HG03521 (cell line): ENCODE data around the gene EPN3.

Source experiments
- ATAC-seq: cut with Tn5 transposase; IDR thresholded peaks from one replicate; pipeline ENCODE4 v1.9.1; 2021; ENCODE audit warnings: mild to moderate bottlenecking, moderate library complexity; ENCODE audit not compliant: unreplicated experiment

EPN3 gene

DNA sequence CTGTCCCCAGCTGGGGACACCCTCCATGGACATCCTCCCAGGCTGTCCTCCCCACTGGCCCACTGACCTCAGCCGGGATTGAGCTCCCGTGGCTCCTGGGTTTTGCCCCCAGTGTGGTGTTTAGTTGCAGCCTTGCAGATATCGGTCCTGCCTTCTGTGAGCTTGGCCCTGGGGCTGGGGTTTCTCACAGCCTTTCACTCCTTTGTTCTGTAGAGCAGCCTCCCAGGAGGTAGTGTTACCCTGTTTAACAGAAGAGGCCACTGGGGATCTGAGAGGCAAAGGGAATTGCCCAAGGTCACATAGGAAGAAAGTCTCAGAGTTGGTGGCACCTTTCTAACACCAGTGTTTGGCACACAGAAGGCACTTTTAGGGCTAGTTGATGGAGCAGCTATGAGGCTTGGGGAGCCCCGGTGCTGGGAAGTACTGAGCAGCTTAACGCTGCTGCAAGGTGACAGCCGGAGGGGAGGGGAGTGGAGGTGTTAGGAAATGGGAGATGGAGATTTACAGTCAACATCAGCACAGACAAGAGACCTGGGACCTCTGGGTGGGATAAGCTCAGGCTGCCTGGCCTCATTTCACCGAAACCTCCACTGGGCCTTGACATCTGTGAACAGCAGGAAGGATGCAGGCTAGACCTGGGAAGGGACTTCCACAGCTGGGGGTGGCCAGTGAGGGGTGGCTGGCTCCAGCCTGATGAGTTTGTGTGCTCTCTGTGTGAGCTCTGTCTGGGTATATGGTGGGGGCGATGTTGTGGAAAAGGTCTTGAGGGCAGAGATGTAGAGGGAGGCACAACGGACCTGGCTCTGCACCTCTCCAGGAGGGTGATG, 54.1 kb downstream of the EPN3 start:
- ATAC-seq = no peak

DNA sequence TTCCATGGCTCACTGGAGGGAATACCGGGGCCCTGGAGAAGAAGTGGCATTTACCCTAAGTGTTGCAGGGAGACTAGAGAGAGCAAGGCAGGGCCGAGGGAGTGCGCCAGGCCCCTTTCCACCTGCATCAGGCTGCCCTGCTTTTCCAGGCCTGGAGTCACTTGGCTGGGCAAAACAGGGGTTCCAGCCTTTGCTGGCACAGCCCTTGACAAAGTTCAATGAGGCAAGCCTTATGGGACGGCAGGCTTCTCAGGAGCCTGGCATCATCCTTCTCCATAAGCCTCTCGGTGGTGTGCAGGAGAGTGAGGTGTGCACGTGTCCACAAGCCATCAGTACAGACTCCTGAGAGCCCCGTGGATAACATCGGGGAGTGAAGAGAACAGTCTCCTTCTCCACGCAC, 55.0 kb downstream of the EPN3 start:
- ATAC-seq = no peak

DNA sequence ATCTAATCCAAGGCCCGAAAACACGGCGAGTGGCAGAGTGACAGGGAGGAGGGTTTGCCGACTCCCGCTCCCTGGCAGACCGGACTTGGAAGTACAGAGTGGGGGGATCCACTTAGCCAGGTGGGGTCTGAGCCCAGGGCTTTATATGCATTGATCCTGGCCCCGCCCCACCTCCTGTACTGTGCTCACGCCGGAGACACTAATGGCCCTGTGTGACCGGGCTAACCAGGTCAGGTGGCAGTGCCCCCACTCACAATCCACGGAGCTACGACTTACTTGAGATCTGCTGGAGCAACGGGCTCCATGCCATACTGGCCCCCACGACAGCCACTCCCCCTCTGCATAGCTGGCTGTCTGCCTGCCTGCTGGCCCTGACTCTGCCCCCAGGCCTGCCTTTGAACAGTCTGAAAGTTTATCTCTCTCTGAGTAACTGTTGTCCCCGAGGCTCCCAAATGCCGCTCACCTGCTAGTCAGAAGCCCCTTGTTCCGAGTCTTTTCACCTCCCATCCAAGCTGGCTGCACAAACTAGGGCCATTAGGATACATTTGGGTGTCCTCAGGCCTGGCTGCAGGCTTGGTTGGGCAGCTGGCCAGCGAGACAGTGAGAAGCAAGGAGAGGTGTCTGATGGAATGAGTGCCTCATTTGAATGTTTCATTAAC, 56.0 kb downstream of the EPN3 start:
- no peak for ATAC-seq

DNA sequence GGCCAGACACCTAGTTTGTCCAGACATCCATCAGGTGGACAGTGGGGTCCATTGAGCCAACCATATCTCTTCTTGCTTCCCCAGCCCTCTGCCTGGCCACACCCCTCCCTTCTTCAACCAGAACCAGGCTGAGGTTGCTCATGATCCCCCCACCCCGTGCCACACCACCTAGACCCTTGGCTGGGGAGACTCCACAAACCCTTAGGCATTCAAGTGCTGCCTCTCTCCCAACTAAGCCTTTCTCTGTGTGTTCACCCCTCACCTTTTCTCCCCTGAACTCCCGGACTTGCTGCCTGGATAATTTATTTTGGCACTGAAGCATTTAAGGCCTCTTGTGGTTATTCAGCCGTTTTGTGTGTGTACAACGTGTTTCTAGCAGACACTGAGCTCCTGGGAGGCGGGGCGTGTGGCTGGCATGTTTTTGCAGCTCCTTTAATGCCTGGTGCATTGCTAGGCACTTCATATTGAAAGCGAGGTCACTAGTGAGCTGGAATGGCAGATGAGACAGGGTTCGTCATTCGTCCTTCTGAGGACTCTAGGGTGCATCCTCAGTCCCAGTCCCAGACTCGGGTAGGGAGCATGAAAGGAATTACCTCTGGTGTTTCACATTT, 56.7 kb downstream of the EPN3 start:
- no peak for ATAC-seq

- ATAC-seq = no peak
These were observed 58.6 kb downstream of the EPN3 start for GRCh38 chr17:50590946-50591737.

- ATAC-seq = no peak
These were observed 60.8 kb downstream of the EPN3 start for GRCh38 chr17:50593321-50593720.
